Measurements from ENCODE around the gene KIFC1.

The KIFC1 gene

DNA sequence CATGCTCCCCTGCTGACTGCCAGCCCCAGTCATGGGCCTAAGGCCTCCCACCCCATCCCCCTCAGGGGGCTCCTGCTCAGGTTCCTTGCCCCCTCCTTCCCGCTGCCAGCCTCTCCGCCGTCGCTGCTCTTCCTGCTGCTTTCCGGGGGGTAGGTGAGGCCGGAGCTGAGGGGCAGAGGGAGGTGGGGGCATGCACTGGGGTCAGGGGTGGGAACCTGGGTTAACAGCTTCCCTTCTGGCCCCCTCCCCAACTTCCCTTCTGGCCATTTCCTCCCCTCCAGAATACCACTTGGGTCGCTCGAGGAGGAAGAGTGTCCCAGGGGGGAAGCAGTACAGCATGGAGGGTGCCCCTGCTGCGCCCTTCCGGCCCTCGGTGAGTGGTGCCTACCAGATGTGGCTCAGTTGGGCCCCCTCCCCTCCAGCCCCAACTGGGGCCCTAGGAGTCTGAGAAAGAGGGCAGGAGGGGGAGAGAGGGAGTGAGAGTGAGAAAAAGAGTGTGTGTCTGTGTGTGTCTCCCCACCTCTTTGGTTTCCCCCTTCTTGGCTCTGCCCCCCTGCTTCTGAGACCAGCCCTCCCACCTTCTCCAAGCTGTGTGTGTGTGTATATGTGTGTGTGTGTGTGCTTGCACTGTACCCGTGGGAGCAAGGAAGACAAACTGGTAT is 40.4 kb downstream of the KIFC1 start:
- DNase-seq (ENCODE audit: low read depth), result peak; percentile 89
- no peak for TF ChIP-seq POLR2A (IDR thresholded peaks at IDR 0.05; ENCODE audit: extremely low read depth, insufficient read length)
- TF ChIP-seq, protein P1, sequence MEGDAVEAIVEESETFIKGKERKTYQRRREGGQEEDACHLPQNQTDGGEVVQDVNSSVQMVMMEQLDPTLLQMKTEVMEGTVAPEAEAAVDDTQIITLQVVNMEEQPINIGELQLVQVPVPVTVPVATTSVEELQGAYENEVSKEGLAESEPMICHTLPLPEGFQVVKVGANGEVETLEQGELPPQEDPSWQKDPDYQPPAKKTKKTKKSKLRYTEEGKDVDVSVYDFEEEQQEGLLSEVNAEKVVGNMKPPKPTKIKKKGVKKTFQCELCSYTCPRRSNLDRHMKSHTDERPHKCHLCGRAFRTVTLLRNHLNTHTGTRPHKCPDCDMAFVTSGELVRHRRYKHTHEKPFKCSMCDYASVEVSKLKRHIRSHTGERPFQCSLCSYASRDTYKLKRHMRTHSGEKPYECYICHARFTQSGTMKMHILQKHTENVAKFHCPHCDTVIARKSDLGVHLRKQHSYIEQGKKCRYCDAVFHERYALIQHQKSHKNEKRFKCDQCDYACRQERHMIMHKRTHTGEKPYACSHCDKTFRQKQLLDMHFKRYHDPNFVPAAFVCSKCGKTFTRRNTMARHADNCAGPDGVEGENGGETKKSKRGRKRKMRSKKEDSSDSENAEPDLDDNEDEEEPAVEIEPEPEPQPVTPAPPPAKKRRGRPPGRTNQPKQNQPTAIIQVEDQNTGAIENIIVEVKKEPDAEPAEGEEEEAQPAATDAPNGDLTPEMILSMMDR (IDR thresholded peaks at IDR 0.05; ENCODE audit: low read depth, low read length), result no peak
- TF ChIP-seq MYC (IDR thresholded peaks at IDR 0.05; ENCODE audit: low read depth, low read length), result no peak; the same call in 1 of the 2 replicates
- TF ChIP-seq MAX (IDR thresholded peaks at IDR 0.05; ENCODE audit: low read depth, low read length), result peak; percentile 54; the same call in 1 of the 2 replicates
- peak overlapping the region; percentile 22 for H3K4me3 ChIP-seq (ENCODE audit: low read depth, low read length)

DNA sequence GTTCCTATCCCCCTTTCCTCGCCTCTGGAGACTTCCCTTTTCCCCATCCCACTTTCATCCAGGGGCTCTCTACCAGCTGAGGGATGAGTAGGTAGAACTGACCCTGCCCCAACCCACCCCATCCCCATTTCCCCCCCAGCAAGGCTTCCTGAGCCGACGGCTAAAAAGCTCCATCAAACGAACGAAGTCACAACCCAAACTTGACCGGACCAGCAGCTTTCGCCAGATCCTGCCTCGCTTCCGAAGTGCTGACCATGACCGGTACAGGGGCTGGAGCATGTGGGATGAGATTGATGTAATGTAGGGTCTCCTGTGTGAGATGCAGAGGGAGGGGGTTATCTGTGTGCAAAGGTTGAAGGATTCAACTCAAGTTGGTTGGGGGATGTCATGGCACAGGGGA is 40.9 kb downstream of the KIFC1 start:
- no peak for DNase-seq (ENCODE audit: low read depth)
- H3K4me3 ChIP-seq (ENCODE audit: low read depth, low read length), result peak overlapping the region; percentile 22
- TF ChIP-seq, protein P1 (IDR thresholded peaks at IDR 0.05; ENCODE audit: low read depth, low read length), result no peak
- TF ChIP-seq POLR2A (IDR thresholded peaks at IDR 0.05; ENCODE audit: extremely low read depth, insufficient read length) (no peak), MAX (IDR thresholded peaks at IDR 0.05; ENCODE audit: low read depth, low read length) (no peak), MYC (IDR thresholded peaks at IDR 0.05; ENCODE audit: low read depth, low read length) (no peak)

- no peak for DNase-seq (ENCODE audit: low read depth)
- no peak overlapping the region for H3K4me3 ChIP-seq (ENCODE audit: low read depth, low read length)
- TF ChIP-seq, protein P1 (IDR thresholded peaks at IDR 0.05; ENCODE audit: low read depth, low read length), result no peak
- no peak for TF ChIP-seq MYC (IDR thresholded peaks at IDR 0.05; ENCODE audit: low read depth, low read length)
- TF ChIP-seq POLR2A (IDR thresholded peaks at IDR 0.05; ENCODE audit: extremely low read depth, insufficient read length), result no peak
- TF ChIP-seq MAX (IDR thresholded peaks at IDR 0.05; ENCODE audit: low read depth, low read length), result no peak
Measured at GRCh38 chr6:33433001-33433543, 41.4 kb downstream of the KIFC1 start.

DNA sequence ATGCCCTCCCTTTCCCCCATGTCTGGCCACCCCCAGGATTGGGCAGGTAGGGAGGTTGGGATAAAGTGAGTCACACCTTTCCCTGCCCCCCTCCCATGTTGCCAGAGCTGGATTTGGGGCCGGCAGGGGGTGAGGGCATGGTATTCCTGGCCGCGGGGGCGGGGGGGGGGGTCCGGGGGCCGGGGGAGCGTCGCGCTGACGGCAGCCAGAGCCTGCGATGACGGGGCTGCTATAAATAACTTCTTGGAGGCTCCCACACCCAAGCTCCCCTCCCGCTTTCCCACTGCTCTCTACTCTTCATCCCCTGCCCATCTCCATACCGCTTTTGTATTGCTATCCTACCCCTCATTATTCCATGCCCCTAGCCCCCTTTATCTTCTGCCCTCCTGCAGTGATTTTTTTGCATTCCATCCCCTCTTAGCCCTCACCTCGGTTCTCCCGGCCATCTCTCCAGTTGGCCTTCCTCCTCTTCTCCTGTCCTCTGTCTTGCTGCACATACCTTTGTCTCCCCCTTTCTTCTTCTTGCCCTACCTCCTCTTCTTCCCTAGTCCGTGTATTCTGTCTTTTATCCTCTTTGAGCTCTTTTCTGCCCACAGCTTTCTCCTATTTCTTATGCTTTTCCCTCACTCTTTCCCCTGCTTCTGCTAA is 42.0 kb downstream of the KIFC1 start:
- TF ChIP-seq MAX (IDR thresholded peaks at IDR 0.05; ENCODE audit: low read depth, low read length), result no peak
- TF ChIP-seq, protein P1 (IDR thresholded peaks at IDR 0.05; ENCODE audit: low read depth, low read length), result no peak
- TF ChIP-seq MYC (IDR thresholded peaks at IDR 0.05; ENCODE audit: low read depth, low read length), result no peak
- TF ChIP-seq POLR2A (IDR thresholded peaks at IDR 0.05; ENCODE audit: extremely low read depth, insufficient read length), result no peak
- no peak overlapping the region for H3K4me3 ChIP-seq (ENCODE audit: low read depth, low read length)
- DNase-seq (ENCODE audit: low read depth), result no peak

DNA sequence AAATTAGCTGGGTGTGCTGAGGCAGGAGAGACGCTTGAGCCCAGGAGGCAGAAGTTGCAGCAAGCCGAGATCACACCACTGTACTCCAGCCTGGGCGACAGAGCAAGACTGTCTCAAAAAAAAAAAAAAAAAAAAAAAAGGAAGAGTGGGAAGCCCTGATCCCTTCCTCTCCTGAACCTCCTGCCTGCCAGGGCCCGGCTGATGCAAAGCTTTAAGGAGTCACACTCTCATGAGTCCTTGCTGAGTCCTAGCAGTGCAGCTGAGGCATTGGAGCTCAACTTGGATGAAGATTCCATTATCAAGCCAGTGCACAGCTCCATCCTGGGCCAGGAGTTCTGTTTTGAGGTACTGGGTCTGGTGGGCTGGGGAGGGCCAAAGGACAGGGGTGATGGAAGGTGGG is 43.3 kb downstream of the KIFC1 start:
- TF ChIP-seq MYC (IDR thresholded peaks at IDR 0.05; ENCODE audit: low read depth, low read length) (no peak), MAX (IDR thresholded peaks at IDR 0.05; ENCODE audit: low read depth, low read length) (no peak), POLR2A (IDR thresholded peaks at IDR 0.05; ENCODE audit: extremely low read depth, insufficient read length) (no peak)
- TF ChIP-seq, protein P1 (IDR thresholded peaks at IDR 0.05; ENCODE audit: low read depth, low read length), result no peak
- no peak for DNase-seq (ENCODE audit: low read depth)
- no peak overlapping the region for H3K4me3 ChIP-seq (ENCODE audit: low read depth, low read length)
